Activated CD8-positive, alpha-beta memory T cell treated with anti-CD3 and anti-CD28 coated beads, Interleukin-2, amount 10 ng/mL, durations not matched to agents 7 days and 5 days (primary cell): ENCODE measurements around the gene RPL28. TPM values are rescaled to one million over a fixed set of nuclear protein-coding genes. Genes with fewer than 3 reads are reported as not detected.
A peak's percentile ranks its signal among the peaks of the same experiment; 100 is the strongest.

ENCODE experiments used
- ATAC-seq: fragments of 150-1000 bp; cut with Tn5 transposase; one replicate; pipeline ENCODE4 v1.10.0; 2021; ENCODE audit warnings: moderate library complexity
- CTCF ChIA-PET: fragments of 350-600 bp; sonication (Branson Sonifier 250); formaldehyde crosslinking; loops from one replicate; lab custom pipeline; 2021; ENCODE audit warnings: antibody characterized with exemption; lab: Charles Lee
- DNase-seq: peaks from one replicate; pipeline ENCODE4 v3.0.0-alpha.2; 2020
- H3K27ac Mint-ChIP-seq: one replicate; pipeline ENCODE4 v1.8.0; 2021; ENCODE audit warnings: mild to moderate bottlenecking, mixed read lengths
- H3K27me3 Mint-ChIP-seq: one replicate; pipeline ENCODE4 v1.8.0; 2021; ENCODE audit warnings: mixed read lengths
- H3K36me3 Mint-ChIP-seq: one replicate; pipeline ENCODE4 v1.8.0; 2021; ENCODE audit warnings: mild to moderate bottlenecking, mixed read lengths
- H3K4me1 Mint-ChIP-seq: one replicate; pipeline ENCODE4 v1.8.0; 2021; ENCODE audit warnings: mixed read lengths
- H3K4me3 Mint-ChIP-seq: one replicate; pipeline ENCODE4 v1.8.0; 2021; ENCODE audit warnings: mild to moderate bottlenecking, moderate library complexity, mixed read lengths
- H3K9me3 Mint-ChIP-seq: one replicate; pipeline ENCODE4 v1.8.0; 2022; ENCODE audit warnings: low read depth, mixed read lengths
- total RNA-seq, 2 experiments: library from RNA; stranded (reverse); gene quantifications; one replicate each; pipeline ENCODE4 v1.2.3, GENCODE V29; 2021

Gene RPL28
- total RNA-seq, 2 experiments from 2014 or later = 2,244 to 2,759 TPM

GRCh38 chr19:55358943-55359908 lies 26.5 kb upstream of the RPL28 start:
- DNase-seq = no peak
- Mint-ChIP-seq H3K4me1 (peaks cover under 1% of the 10 kb centered on the region), H3K27ac (no peak overlapping the region), H3K9me3 (no peaks in the 10 kb centered on the region), H3K4me3 (no peak overlapping the region), H3K36me3 (no peaks in the 10 kb centered on the region), H3K27me3 (peaks cover 25% of the 10 kb centered on the region)
- ATAC-seq = no peak
- CTCF ChIA-PET = interaction anchor here (1.3 kb wide), 1 partner anchor 58 kb away, joined by 3 read pairs; no protein-coding TSS in a partner anchor

- ATAC-seq (no peak), DNase-seq (no peak)
- H3K27me3 Mint-ChIP-seq = peaks cover 16% of the 10 kb centered on the region
- no peak overlapping the region for H3K4me3 Mint-ChIP-seq
- H3K4me1 Mint-ChIP-seq = no peaks in the 10 kb centered on the region
- CTCF ChIA-PET = no interaction called here
- H3K27ac Mint-ChIP-seq = no peak overlapping the region
- H3K36me3 Mint-ChIP-seq = no peaks in the 10 kb centered on the region
- no peaks in the 10 kb centered on the region for H3K9me3 Mint-ChIP-seq
These were observed 24.8 kb upstream of the RPL28 start for GRCh38 chr19:55360902-55361301.

- Mint-ChIP-seq H3K36me3 (no peaks in the 10 kb centered on the region), H3K27me3 (peaks cover 5% of the 10 kb centered on the region), H3K4me3 (no peak overlapping the region), H3K27ac (no peak overlapping the region), H3K4me1 (no peaks in the 10 kb centered on the region), H3K9me3 (no peaks in the 10 kb centered on the region)
- no peak for ATAC-seq
- no peak for DNase-seq
- CTCF ChIA-PET = interaction anchor here (0.6 to 1.4 kb wide), 3 partner anchors 13 to 61 kb away, joined by 3 to 4 read pairs (median 3); no protein-coding TSS in a partner anchor
These were observed 23.4 kb upstream of the RPL28 start for GRCh38 chr19:55362174-55362989.

- ATAC-seq (no peak), DNase-seq (no peak)
- peaks cover 9% of the 10 kb centered on the region for H3K27me3 Mint-ChIP-seq
- no peak within 1 kb of the TSS for H3K27ac Mint-ChIP-seq
- H3K4me3 Mint-ChIP-seq = no peak within 1 kb of the TSS
- H3K4me1 Mint-ChIP-seq = no peaks in the 10 kb centered on the region
- H3K9me3 Mint-ChIP-seq = no peaks in the 10 kb centered on the region
- H3K36me3 Mint-ChIP-seq = no peaks in the 10 kb centered on the region
- CTCF ChIA-PET = interaction anchor here (0.6 to 1.4 kb wide), 3 partner anchors 14 to 62 kb away, joined by 3 to 4 read pairs (median 3); no protein-coding TSS in a partner anchor
These were observed 22.6 kb upstream of the RPL28 start, which contains the start of gene GARIN5B for GRCh38 chr19:55362990-55363716. Gene GARIN5B, minus strand, starts transcription at chr19:55363260. Its CDS starts 194 bp downstream, at chr19:55363066.

- H3K4me3 Mint-ChIP-seq = no peak overlapping the region
- no peak for DNase-seq
- CTCF ChIA-PET = no interaction called here
- H3K36me3 Mint-ChIP-seq = no peaks in the 10 kb centered on the region
- no peaks in the 10 kb centered on the region for H3K9me3 Mint-ChIP-seq
- ATAC-seq = no peak
- peaks cover 21% of the 10 kb centered on the region for H3K27me3 Mint-ChIP-seq
- H3K27ac Mint-ChIP-seq = no peak overlapping the region
- H3K4me1 Mint-ChIP-seq = peaks cover 2% of the 10 kb centered on the region
These were observed 20.5 kb upstream of the RPL28 start for GRCh38 chr19:55365245-55365644.

- Mint-ChIP-seq H3K9me3 (no peaks in the 10 kb centered on the region), H3K27ac (no peak overlapping the region), H3K27me3 (peaks cover 27% of the 10 kb centered on the region), H3K36me3 (no peaks in the 10 kb centered on the region), H3K4me3 (no peak overlapping the region), H3K4me1 (peaks cover 2% of the 10 kb centered on the region)
- DNase-seq (no peak), ATAC-seq (no peak)
- CTCF ChIA-PET = interaction anchor here (1.3 kb wide), 1 partner anchor 64 kb away, joined by 4 read pairs; no protein-coding TSS in a partner anchor
These were observed 19.8 kb upstream of the RPL28 start for GRCh38 chr19:55365964-55366363.

- H3K4me1 Mint-ChIP-seq = peaks cover 2% of the 10 kb centered on the region
- DNase-seq (no peak), ATAC-seq (no peak)
- CTCF ChIA-PET = interaction anchor here (1.3 kb wide), 1 partner anchor 65 kb away, joined by 4 read pairs; no protein-coding TSS in a partner anchor
- no peak overlapping the region for H3K4me3 Mint-ChIP-seq
- H3K27me3 Mint-ChIP-seq = peaks cover 35% of the 10 kb centered on the region
- H3K9me3 Mint-ChIP-seq = no peaks in the 10 kb centered on the region
- no peak overlapping the region for H3K27ac Mint-ChIP-seq
- no peaks in the 10 kb centered on the region for H3K36me3 Mint-ChIP-seq
These were observed 18.9 kb upstream of the RPL28 start for GRCh38 chr19:55366790-55367189.

GRCh38 chr19:55368106-55368505 lies 17.6 kb upstream of the RPL28 start:
- CTCF ChIA-PET = interaction anchor here (1.4 to 1.5 kb wide), 2 partner anchors 16 to 67 kb away, joined by 3 to 5 read pairs; partner anchors contain the start of gene TMEM238
- ATAC-seq (no peak), DNase-seq (no peak)
- H3K4me3 Mint-ChIP-seq = no peak overlapping the region
- H3K9me3 Mint-ChIP-seq = no peaks in the 10 kb centered on the region
- H3K27ac Mint-ChIP-seq = no peak overlapping the region
- H3K27me3 Mint-ChIP-seq = peaks cover 43% of the 10 kb centered on the region
- no peaks in the 10 kb centered on the region for H3K36me3 Mint-ChIP-seq
- H3K4me1 Mint-ChIP-seq = peaks cover 2% of the 10 kb centered on the region

- peak; percentile 57 for ATAC-seq
- H3K27ac Mint-ChIP-seq = no peak overlapping the region
- H3K36me3 Mint-ChIP-seq = no peaks in the 10 kb centered on the region
- H3K4me1 Mint-ChIP-seq = peaks cover 6% of the 10 kb centered on the region
- H3K27me3 Mint-ChIP-seq = peaks cover 47% of the 10 kb centered on the region
- no peaks in the 10 kb centered on the region for H3K9me3 Mint-ChIP-seq
- CTCF ChIA-PET = interaction anchor here (0.8 to 1.5 kb wide), 4 partner anchors 15 to 68 kb away, joined by 3 to 5 read pairs (median 4); partner anchors contain the start of gene TMEM238
- no peak overlapping the region for H3K4me3 Mint-ChIP-seq
- DNase-seq = no peak
These were observed 16.8 kb upstream of the RPL28 start for GRCh38 chr19:55368701-55369563.

- H3K4me1 Mint-ChIP-seq = peaks cover 6% of the 10 kb centered on the region
- peaks cover 48% of the 10 kb centered on the region for H3K27me3 Mint-ChIP-seq
- no peak for DNase-seq
- CTCF ChIA-PET = interaction anchor here (1.2 kb wide), 1 partner anchor 48 kb away, joined by 3 read pairs; no protein-coding TSS in a partner anchor
- no peaks in the 10 kb centered on the region for H3K9me3 Mint-ChIP-seq
- H3K36me3 Mint-ChIP-seq = no peaks in the 10 kb centered on the region
- ATAC-seq = peak; percentile 52
- H3K27ac Mint-ChIP-seq = no peak overlapping the region
- no peak overlapping the region for H3K4me3 Mint-ChIP-seq
These were observed 16.0 kb upstream of the RPL28 start for GRCh38 chr19:55369653-55370304.

- H3K27ac Mint-ChIP-seq = no peak within 1 kb of the TSS
- no peak for ATAC-seq
These were observed 15.3 kb upstream of the RPL28 start, which contains the start of gene IL11 for GRCh38 chr19:55370305-55370988. Gene IL11, minus strand, starts transcription at chr19:55370463. Its CDS starts 153 bp downstream, at chr19:55370310.

More at GRCh38 chr19:55370305-55370988, 15.3 kb upstream of the RPL28 start, which contains the start of gene IL11:
- CTCF ChIA-PET = interaction anchor here (1.6 kb wide), 1 partner anchor 68 kb away, joined by 5 read pairs; no protein-coding TSS in a partner anchor
- Mint-ChIP-seq H3K27me3 (peaks cover 48% of the 10 kb centered on the region), H3K9me3 (no peaks in the 10 kb centered on the region), H3K4me1 (peaks cover 6% of the 10 kb centered on the region), H3K36me3 (no peaks in the 10 kb centered on the region), H3K4me3 (no peak within 1 kb of the TSS)
- no peak for DNase-seq
